CD4-positive, alpha-beta T cell treated with Interleukin-10 for 1 hour (primary cell): ENCODE measurements around the gene MACROD2.

Source experiments
- DNase-seq: peaks from one replicate; pipeline ENCODE4 v3.0.0-alpha.2; 2020

The MACROD2 gene

DNA sequence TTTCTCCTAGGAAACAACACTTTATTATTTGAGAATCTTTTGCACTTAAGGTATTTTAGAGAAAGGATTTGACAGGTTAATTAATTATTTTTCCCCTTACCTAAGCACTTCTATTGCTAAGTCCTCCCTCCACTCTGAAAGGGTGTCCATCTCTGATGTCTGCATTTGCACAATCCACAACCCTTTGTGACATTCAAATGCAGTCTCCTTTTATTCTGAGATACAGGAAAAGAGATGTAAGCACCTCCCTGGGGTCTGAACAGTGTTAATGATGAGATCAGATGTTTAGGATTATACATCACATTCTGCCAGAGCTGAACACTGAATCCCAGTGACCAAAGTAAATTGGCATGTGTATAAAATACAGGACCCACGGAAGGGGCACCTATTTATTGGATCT is 1206.3 kb downstream of the MACROD2 start:
- no peak for DNase-seq

DNA sequence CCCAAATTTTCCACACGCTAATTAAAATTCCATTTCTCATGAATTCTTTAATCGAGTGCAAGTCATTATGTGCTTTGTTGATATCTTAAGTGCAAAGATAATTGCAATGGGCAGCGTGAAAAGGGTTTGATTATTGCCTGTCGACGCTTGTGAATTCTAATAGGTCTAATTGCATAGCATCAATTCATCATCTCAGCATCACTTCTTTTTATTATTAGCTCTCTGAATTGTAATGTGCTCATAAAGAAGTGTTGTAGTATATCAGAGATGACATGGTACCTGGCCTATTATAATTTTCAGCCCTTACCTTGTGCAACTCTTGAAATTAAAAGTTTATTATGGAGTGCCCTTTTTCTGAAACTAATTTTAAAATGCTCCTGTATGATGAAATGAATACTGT is 1208.9 kb downstream of the MACROD2 start:
- DNase-seq, result no peak

DNA sequence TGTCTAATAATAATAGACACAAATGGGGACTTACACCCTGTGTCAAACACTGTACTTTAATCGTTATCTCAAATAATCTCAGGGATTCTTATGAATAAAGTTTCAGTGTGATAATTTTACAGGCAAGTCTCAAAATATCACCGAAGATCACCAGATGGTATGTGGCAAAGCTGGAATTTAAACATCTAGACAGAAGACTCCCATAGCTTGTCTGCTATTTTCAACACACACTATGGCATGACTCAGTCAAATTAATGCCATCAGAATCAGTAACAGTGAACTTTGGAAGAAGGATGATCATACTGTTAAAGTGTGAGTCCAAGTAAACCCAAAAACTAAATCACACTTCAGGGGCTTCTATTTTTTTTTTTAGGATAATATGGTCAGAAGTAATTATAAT is 1209.7 kb downstream of the MACROD2 start:
- no peak for DNase-seq

DNA sequence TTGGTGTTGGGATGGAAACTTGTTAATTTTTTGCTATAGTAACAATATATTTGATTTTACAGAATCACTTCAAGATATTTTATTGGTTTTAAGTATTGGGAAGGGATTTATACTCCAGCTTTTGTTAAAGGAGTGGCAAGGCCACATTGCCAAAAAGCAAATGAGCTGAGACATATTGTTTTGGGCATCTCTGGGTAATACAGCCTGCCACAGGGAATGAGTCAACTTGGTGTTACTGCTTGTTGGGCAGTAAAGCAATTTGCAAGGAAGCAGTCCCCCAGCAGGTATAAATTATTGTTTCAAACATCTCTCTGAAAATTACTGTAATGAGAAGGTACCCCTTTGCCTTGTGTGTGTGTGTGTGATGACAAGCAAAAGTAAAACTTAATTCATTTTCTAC is 1210.4 kb downstream of the MACROD2 start:
- DNase-seq, result no peak

DNA sequence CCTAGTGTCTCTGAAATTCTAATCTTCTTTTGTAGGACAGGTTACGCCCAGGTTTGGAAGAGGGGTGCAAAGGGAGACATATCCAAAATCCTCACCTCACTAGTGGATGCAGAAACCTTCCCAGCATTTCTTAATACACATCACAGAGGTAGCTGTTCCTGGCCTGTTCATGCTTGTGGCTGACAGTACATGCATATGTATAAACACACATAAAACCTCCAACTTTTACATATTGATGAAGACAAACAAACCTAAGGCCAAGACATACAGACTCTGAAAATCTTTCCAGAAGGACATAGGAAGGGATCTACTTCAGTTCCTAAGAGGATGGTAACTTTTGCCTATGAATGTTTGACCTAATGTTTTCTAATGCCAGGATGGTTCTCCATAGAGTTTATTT is 1214.2 kb downstream of the MACROD2 start:
- DNase-seq, result no peak

DNA sequence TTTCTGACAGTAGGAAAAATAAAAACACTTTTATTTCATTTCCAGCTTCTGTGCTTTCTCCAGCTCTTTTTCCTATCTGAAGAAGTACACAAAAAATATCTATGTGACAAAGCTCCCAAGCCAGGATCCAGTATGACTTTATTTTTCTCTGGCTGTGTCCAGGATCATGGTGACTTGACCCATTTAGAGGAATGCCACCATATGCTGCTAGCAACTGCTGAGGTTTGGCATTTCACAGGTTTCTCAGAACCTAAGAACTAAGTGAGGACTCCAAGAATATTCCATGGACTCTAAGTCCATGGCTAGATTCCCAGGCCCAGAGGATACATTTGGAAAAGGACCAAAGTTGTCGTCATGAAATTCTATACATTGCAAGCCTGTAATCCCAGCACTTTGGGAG is 1218.7 kb downstream of the MACROD2 start:
- DNase-seq, result no peak

DNA sequence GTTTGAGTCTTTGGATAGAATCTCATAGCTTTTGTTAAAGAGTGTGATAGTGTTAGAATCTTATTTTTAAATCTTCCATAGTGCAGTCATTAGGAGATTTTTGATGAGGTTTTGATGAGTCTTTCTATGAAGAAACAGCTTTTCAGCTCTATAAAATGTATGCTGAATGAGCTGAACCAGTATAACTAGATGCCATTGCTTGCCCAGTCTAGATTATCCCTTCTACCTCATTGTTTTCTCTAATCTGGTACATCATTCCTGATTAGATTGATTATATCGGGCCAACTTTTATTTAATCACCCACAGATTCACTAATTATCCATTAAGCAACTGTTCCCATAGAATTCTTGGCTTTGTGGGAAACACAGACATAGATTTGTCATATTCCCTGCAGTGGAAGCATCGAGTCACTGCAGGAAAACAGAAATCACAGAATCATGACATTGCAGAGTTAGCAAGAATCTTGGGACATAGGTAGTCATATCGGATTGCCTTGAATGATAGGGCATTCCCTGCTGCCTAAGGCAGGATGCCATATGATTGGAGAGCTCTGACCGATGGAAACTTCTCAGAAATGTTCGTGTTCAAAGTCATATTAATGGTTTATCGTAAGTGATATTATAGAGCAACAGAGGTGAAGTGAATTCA is 1224.8 kb downstream of the MACROD2 start:
- no peak for DNase-seq

DNA sequence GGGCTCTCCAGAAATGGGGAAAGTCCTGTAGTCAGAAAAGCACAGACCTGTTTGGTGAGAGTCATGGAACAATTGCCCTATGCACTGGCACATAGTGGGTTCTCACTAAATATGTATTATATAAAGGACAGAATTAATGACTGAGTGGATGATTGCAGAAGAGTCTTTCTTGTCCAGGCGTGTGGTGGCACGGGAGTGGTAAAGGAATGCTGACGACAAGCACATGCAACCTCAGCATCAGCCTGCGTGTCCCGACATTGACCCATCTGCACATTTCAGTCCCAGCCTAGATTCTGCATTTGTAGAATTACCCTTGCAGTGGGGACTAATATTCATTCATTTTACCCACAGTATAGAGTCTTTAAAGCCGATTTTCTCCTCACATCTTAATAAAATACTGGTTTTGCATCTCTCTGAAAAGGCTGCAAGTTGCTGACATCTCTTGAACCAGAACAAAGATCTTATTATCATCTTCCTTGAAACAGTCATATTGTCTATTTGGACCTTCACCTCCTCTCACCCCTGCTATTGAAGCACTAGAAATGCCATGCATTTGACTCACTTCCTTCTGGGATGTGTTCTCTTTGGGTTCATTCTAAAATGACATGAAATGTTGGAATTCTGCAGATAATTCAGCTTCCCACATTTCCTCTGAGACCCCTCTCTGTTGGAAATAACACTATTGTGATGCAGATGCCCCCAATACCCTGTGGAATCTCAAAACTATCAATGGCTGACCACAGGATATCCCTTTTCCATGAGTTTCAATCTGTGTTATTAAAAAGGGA is 1225.7 kb downstream of the MACROD2 start:
- no peak for DNase-seq

DNA sequence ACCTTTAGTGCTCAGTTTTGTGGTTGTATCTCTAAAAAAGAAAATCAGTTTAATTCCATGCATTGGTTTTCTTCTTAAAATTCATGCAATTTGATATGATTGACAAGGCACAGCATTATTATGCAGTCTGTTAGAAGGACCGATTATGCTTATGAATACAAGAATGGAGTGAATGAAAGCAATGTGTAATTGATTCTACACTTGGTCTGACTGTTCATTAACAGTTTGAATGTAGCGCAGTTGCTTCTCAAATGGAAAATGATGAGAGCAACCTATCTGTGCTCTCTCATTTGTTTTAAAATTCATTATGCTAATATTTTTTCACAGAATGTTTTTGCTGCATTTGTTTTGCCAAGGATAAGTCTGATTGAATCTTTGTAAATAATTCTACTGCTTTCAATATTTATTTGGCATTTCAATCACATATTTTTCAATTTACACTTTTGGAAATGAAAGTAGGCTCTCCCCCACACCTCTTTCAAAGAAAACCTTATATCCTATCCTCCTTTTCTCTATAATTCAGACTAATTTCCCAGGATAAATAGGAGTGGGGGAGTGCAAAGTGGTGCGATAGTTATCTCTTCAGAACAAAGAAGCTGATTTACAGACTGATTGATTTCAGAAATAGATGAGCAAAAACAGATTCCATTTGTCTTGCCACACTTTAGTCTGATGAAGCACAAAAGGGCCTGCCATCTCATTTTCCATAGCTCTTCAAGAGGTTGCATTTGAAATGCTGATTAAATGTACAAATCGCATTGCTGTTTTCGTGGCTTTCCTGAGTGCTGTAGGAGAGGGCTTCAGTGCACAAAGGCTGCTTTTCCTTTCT is 1227.4 kb downstream of the MACROD2 start:
- DNase-seq, result no peak

DNA sequence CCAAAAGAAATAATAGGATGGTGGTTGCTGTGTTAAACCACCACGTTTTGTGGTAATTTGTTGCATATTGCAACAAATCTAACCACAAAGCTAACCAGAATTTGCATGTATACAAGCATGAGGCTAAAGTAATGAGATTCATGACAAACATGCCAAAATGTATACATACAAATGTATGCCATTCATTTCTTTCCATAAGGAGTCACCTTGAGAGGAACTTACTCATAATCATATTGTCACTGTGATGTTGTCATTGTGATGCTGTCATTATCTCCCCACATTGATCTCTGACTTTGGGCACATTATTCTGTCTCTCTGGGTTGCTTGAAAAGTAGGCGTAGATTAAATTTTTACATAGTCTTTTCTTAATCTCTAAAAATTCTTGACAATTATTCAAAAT is 1228.9 kb downstream of the MACROD2 start:
- DNase-seq, result no peak

DNA sequence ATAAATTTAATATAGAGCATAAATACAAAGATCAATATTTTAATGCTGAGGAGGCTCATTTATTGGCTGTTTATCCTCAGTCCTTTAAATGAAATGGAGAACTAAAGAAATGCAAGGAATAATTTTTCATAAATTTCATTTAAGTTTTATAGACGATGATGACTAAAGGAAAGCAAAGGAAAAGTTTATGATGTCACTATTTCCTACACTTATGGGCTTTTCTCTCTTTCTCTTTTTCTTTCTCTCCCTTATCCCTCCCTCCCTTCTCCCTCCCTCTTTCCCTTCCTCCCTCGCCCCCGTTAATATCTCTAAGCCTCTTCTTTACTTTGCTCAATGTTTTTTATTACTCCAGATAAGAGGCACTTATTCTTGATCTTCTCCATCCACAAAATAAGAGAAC is 1231.8 kb downstream of the MACROD2 start:
- DNase-seq, result no peak

DNA sequence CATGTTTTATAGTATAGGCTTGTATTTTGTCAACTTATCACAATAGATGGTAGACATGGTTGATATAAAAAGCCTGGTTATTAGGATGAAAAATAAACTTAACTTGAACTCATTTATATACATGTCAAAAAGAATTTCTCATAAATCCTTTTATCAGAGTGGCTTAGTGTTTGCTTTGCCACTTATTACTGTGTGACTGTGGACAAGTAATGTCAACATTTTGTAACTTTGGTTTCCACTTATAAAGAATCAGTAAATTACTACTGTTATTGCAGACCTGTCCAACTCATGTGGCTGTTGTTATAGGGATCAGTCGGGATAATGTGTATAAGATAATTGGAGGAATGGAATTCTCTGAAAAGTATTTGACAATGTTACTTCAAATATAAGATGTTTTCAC is 1236.9 kb downstream of the MACROD2 start:
- no peak for DNase-seq

DNA sequence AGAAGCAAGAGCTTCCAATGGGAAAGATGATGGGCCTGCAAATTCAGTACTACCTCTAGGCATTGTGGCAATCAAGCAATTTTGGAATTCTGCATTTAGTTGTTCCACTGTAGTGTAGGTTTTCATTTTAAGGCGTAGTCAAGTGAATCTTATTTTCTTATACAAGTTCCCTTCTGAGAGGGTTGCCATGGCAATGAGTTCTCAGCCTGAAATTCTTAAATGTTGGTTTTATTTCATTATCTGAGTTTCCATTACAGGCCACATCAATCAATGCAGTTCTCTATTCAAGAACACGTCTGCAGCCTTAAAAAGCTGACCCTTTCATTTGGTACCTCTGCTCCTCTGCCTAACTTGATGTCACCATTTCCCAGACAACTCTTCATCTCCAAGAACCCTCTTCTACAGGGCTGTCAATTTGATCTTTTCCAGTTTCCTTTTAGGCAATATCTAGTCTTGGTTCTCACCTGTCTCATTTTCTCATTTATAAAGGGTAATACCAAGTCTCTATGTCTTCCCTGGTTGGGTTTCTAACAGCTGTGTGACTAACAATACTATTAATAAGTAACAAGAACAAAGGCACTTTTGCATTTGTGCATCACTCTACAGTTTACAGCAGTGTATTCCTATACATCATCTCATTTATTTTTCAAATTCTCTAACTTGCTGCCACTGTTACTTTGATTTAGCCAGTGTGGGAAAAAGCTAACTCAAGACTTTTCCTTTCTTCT is 1240.3 kb downstream of the MACROD2 start:
- no peak for DNase-seq

DNA sequence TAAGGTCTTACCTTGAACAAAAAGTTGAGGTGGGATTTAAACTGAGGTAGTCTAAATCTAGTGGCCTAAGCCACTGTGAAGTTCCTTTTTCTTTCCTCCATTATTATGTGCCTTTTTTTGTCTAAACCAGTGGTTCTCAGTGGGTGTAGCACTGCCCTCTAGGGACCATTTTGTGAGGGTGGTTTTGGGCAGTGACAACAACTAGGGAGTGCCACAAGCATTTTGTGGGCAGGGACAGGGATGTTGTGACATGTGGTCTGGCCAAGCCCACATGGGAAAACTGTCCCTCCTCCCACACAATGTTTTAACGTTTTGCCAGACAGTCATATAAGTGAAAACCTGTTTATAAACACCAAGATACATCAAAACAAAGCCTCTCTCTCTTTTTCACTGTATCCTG is 1241.5 kb downstream of the MACROD2 start:
- DNase-seq, result no peak

DNA sequence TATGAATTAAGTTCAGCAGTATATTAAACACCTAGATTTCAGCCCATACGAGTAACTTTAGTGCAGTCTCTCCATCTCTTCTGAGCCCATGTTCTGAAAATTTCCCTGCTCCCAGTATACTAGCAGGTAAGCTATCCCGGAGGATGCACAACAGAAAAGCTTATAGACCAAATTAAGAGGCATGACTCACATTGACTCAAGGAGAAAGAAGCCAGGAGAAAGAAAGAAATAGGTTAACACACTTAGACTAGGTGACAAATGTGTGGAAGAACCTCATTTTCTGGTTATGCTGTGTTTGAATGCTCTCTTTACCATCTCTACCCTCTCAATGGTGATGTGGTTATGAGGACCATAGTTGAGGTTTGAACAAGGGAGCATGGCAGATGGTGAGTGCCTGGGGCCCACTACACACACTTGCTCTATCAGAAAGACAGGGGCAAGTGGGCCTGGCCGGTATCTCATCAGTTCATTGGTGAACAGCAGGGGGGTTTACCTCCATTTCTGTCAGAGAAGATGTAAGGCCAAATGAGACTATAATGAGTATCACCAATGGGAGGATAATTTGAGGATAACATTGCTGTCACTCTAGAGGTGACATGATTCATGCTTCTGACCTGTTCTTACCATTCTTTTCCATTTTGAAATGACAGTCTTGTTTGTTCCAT is 1244.4 kb downstream of the MACROD2 start:
- no peak for DNase-seq

DNA sequence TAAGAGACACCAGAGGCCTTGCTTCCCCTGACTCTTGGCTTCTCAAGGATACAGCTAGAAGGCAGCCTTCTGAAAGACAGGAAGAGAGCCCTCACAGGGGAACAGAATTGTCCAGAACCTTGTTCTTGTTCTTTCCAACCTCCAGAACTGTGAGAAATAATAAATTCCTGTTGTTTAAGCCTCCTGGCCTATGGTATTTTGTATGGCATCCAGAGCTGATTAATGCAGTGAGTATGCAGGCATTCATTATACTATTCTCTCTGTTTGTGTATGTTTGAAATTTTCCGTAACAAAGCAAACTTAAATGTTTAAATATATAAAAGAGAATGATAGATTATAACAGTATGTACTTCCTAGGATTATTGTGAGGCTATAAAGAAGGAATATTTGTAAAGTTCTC is 1245.5 kb downstream of the MACROD2 start:
- no peak for DNase-seq

DNA sequence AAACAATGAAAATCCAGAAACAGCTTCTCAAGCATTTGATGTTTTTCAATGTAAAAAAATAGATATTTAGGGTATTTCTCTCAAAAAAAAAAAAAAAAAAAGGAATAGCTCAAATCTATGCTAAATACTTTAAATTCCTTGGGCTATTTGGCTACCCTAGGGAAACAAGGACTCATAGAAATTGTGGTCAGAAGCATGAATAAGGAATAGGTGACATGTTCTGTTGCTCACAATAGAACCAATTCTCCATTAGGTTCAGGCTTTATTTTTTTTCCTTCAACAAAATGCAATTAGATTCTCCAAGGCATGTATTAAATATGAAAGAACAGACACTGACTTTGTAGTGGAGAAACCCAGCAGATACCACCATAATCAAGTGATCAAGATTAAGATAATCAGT is 1246.4 kb downstream of the MACROD2 start:
- no peak for DNase-seq

DNA sequence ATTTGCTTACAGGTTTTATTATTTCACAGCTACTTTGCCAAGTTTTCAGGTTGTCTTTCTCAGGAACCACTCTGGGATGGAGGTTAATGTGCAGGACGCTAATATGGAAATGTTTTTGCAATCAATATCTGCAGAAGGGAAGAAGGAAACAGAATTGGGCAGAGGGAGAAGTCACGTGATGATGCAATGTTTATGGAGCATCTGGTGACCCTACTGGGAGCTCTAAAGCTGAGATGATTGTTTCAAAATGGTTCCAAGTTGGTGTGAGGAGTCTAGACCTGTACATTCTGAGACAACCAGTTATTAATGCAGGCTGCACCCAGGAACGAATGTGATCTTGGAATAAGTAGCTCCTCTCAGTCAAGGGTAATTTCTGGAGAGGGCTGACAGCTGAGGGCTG is 1247.5 kb downstream of the MACROD2 start:
- DNase-seq, result no peak

DNA sequence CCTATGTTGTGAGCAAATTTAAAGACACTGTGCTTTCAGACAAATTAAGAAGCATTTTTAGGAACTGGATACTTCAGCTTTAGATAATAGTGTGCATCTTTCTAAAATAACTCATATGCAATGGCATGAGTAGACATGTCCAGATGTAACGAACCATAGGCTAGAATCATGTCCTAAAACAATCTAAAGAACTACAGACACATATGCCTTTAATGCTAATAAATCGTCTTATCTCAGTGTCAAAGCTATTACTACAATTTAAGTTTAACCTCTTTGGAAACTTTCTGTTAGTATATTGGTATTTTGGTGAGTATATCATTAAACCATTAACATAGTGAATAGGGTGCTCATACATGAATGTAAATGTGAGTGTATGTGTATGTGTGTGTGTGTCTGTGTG is 1250.6 kb downstream of the MACROD2 start:
- DNase-seq, result no peak

DNA sequence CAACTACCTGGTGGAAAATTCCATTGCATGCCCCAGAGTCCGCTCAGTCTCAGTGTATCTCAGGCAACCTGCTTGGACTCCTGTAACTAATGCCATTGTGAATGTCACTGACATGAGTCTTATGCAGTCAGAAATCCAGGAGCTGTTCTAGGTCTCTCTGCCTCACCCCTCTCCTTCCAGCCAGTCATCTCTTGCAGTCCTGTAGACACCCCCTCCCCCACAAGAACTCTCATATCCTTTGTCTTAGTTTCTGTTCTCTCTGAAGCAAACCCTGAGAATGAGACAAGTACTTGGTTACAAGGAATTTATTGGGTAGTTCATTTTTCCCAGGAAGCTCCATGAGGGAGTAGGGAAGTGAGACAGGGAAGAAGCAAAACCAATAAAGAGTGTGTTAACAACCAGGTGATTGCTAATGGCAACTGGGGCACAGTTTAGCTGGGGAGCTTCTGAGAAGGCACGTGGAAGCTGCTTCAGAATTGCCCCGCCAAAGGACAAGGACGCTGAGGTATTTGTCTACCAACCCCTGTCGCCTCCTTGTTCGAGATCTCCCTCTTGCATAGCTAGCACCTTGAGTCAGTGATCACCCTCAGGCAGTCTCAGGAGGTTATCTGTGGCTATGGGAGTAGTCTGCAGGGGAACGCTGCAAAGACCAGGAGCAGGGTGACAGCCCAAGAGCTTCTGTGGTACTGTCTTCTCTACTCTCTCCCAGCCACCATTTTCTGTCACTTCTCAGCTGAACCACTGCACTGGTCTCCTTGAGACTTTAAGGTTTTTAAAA is 1253.5 kb downstream of the MACROD2 start:
- no peak for DNase-seq

DNA sequence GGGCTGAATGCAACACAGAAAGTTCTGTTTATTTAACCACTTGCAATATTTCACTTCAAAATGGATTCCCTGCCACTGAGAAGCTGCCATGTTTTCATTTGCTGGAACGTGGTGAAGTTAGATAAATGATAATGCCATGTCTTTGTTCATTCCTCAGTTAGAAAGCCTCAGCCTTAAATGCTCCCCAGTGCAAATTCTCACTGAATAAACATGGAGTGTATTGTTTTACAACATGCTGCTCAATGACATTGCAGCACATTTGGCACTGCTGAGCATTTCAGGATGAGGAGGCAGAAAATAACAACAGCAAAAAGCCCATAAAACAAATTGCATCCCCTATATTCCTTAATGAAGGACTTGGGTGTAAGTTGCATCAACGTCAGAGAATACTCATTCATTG is 1255.9 kb downstream of the MACROD2 start:
- no peak for DNase-seq

DNA sequence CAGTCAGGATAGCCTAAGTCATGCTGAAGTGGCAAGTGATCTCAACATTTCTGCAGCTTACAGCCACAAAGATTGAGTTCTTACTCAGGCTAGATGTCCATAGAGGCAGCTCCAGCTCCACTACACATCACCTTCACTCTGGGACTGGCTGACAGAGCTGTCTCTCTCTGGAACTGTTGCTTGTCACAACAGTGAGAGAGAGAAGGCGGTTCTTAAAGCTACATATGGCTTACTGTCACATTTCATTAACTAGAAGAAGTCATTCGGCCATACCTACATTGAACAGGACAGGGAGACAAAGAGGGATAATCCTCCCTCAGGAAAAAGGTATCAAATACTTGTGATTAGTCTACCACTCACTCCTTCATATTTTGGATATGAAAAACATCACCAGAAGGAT is 1257.0 kb downstream of the MACROD2 start:
- DNase-seq, result no peak
